T-helper 9 cell (primary cell): ENCODE data around the gene SFXN2.
"Not testable (repeated sequence)": the region's sequence is repeated elsewhere in the genome, so short reads cannot be mapped to it uniquely, and the experiment has no call there.

Experiments
- DNase-seq: peaks from one replicate; pipeline ENCODE4 v3.0.0-alpha.2; 2020

SFXN2 gene

GRCh38 chr10:102681696-102682095 lies 32.7 kb upstream of the SFXN2 start:
- no peak for DNase-seq

DNA sequence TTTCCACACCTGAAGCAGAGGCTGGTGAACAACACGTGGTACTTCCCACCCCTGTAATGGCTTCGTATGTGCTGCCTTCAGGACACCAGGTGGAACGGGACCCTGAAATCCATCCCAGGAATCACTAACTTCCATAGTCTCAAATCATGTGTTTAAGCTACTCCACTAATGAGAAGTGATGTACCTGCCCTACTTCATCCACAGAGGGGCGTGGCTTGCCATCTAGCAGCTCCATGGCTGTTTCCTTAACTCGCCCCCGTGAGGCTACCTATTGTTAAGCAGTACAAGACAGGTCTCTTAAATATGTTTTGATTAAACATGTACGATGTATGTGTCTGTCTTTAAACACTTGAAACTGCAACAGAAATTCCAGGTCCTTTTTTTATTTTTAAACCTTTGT lies 32.0 kb upstream of the SFXN2 start:
- DNase-seq: no peak

DNA sequence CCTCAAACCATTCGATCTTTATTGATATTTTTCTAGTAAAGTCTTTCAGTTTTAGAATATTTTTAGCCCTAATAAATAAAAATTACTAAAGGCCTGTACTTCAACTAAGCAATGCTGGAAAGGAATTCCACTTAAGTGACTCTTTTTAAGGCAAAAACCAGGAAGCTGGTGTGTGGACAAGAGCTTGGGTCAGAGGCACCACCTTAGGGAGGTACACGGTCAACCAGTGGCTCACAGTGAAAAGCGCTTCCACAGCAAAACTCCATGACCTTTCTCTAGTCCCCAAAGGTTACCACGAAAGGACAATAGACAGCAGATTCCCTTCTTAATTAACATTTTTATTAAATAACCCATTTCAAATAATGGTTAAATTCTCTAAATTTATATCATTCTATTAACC lies 31.5 kb upstream of the SFXN2 start:
- DNase-seq: no peak

- no peak for DNase-seq
Measured at GRCh38 chr10:102683736-102684135, 30.7 kb upstream of the SFXN2 start.

- DNase-seq: no peak
Measured at GRCh38 chr10:102691285-102692066, 23.0 kb upstream of the SFXN2 start.

GRCh38 chr10:102695401-102695800 lies 19.0 kb upstream of the SFXN2 start:
- not testable (repeated sequence) for DNase-seq

GRCh38 chr10:102696736-102697135 lies 17.7 kb upstream of the SFXN2 start:
- no peak for DNase-seq

- no peak for DNase-seq
Measured at GRCh38 chr10:102698894-102699293, 15.5 kb upstream of the SFXN2 start.

DNA sequence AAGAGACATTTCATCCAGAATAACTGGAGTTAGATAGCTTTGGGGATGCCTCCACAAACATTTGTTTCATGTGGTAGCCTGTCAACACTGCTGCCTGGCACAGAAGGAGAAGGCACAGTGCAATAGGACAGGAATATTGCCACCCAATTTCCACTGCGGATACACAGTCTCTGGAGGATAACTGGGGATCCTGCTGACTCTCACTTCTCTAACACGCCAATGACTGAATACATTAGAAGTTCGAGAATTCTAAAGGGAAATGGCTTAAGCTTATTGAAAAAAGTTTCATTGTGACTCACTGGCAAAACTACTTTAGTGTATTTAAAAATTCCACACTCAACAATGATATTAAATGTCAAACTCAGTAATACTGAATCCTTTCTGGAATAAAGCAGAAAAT lies 13.2 kb upstream of the SFXN2 start:
- no peak for DNase-seq

GRCh38 chr10:102701796-102702195 lies 12.6 kb upstream of the SFXN2 start:
- no peak for DNase-seq

DNA sequence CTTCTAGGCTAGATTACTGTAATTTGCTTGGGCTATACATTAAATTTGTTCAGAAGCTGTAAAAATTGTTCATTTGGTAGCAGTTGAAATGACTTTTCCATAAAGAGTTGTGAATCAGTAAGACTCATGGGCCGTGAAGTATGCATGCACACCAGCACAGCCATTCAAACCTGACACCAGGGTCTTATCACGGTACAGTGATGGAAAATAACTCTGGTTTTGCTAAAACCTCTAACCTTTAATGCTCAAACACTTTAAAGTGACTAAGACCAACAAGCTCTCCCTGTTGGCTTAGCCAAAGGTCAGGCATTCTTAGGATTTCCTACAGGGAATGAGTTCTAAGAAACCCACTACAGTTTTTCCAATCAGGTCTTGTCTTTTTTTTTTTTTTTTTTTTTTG lies 11.7 kb upstream of the SFXN2 start:
- DNase-seq: no peak

- DNase-seq: no peak
Measured at GRCh38 chr10:102704915-102705314, 9.5 kb upstream of the SFXN2 start.

DNA sequence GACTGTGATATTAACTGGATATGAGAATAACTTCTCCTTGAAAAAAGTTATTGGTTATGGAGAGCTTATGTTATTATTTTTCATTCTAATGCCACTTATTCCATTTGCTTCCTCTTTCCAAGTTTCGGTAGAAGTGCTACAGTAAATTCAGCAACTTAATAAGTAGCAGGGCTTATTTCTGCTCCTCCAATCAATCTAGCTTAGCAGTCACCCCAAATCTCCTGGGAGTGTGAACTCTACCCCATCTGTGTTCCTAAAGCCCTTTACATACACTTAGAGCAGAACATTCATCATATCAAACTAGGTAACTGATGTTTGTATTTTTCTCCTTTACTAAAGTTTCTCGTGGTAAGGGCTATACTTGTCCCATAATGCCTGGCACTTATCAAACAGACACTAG lies 8.9 kb upstream of the SFXN2 start:
- DNase-seq: no peak

GRCh38 chr10:102710609-102711008 lies 3.8 kb upstream of the SFXN2 start:
- DNase-seq: no peak

DNA sequence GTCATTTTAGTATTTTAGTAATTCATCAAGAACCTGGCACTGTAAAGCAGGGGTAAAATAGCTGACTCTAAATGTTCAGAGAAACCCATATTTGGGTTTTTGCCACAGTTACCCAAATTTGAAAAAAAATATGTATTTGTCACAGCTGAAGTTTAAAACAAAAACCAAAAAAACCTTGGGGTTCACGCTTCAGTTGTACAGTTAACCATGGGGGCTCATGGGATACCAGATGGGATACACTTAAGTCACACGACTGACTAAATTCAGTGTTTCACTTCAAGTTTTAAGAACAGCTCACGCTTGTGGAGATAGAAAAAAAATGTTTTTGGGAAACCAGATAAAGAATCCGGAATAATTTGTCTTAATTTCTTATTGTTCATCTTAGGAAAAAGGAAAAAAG lies 2.3 kb upstream of the SFXN2 start:
- DNase-seq: no peak

- DNase-seq: no peak
Measured at GRCh38 chr10:102712843-102713538, 1.4 kb upstream of the SFXN2 start.

DNA sequence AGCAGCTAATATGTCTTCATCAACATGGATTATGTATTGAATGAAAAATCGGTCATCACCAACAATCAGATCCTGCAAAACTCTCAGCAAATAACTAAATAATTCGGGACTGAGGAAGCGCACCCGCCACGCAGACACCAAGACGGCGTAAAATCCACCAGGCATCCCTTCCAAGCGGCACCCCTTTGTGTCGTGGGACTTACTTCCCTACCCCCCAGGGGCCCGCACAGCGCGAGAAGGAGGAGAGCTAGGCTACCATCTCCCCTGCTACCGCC lies 960 bp upstream of the SFXN2 start:
- no peak for DNase-seq

- peak; percentile 84 for DNase-seq
Measured at GRCh38 chr10:102713814-102714620, 419 bp upstream of the SFXN2 start, which contains the start of gene ARL3. Gene ARL3, minus strand, starts transcription at chr10:102714397. Its CDS starts 122 bp downstream, at chr10:102714275.

- no peak for DNase-seq
Measured at GRCh38 chr10:102715880-102716279, 1.4 kb downstream of the SFXN2 start.

DNA sequence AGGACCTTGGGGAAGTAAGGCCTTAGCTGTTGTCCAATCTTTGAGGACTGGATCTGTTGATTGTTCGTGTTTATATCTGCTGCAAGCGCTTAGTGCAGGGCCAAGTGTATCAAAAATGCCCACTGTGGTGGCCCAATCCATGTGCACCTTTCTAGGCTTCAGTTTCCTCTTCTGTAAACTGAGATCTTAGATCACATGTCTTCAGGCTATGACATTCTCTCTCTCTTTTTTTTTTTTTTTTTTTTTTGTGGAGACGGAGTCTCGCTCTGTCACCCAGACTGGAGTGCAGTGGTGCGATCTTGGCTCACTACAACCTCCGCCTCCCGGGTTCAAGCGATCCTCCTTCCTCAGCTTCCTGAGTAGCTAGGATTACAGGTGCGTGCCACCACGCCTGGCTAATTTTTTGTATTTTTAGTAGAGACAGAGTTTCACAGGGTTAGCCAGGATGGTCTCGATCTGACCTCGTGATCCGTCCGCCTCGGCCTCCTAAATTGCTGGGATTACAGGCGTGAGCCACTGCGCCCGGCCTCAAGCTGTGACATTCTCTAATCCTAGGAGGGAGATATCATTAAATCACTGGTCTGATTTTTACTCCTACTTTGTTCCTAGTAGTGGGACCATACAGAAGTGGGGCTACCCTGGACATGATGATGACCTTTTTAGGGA lies 2.6 kb downstream of the SFXN2 start:
- DNase-seq: not testable (repeated sequence)

GRCh38 chr10:102718220-102718619 lies 3.8 kb downstream of the SFXN2 start:
- no peak for DNase-seq

- no peak for DNase-seq
Measured at GRCh38 chr10:102720337-102720736, 5.9 kb downstream of the SFXN2 start.

GRCh38 chr10:102720775-102721301 lies 6.4 kb downstream of the SFXN2 start:
- DNase-seq: no peak
